GM12878 (cell line): ENCODE data around the gene HAUS7.

Experiments
- ATF3 ChIP-seq: IDR thresholded peaks from 2 replicates; pipeline ENCODE4 v1.6.1; 2011; ENCODE audit warnings: low read depth, mild to moderate bottlenecking, low read length, moderate library complexity, borderline replicate concordance; ENCODE audit errors: extremely low read depth
- POLR2A ChIP-seq: IDR thresholded peaks from 2 replicates; pipeline ENCODE4 v1.6.1; 2011; ENCODE audit warnings: low read depth, mild to moderate bottlenecking, low read length
- SIX5 ChIP-seq: IDR thresholded peaks from 2 replicates; pipeline ENCODE4 v1.6.1; 2011; ENCODE audit warnings: mild to moderate bottlenecking, low read depth, low read length, moderate library complexity; ENCODE audit not compliant: severe bottlenecking
- TAF1 ChIP-seq: IDR thresholded peaks from 2 replicates; pipeline ENCODE4 v1.6.1; 2011; ENCODE audit warnings: mild to moderate bottlenecking, low read depth, low read length, borderline replicate concordance
- TF ChIP-seq, protein P1 (sequence below): fragments of 450-650 bp; formaldehyde crosslinking; IDR thresholded peaks from 2 replicates; pipeline ENCODE4 v1.4.0; 2022; ENCODE audit warnings: mild to moderate bottlenecking, moderate library complexity
- TF ChIP-seq, protein P2 (sequence below): fragments of 450-650 bp; IDR thresholded peaks from 2 replicates; pipeline ENCODE4 v1.6.1; 2018; ENCODE audit warnings: borderline replicate concordance, mild to moderate bottlenecking; ENCODE audit not compliant: partially characterized antibody

GRCh38 chrX:153478746-153479145 lies 8.4 kb upstream of the HAUS7 start:
- TF ChIP-seq, protein P1, sequence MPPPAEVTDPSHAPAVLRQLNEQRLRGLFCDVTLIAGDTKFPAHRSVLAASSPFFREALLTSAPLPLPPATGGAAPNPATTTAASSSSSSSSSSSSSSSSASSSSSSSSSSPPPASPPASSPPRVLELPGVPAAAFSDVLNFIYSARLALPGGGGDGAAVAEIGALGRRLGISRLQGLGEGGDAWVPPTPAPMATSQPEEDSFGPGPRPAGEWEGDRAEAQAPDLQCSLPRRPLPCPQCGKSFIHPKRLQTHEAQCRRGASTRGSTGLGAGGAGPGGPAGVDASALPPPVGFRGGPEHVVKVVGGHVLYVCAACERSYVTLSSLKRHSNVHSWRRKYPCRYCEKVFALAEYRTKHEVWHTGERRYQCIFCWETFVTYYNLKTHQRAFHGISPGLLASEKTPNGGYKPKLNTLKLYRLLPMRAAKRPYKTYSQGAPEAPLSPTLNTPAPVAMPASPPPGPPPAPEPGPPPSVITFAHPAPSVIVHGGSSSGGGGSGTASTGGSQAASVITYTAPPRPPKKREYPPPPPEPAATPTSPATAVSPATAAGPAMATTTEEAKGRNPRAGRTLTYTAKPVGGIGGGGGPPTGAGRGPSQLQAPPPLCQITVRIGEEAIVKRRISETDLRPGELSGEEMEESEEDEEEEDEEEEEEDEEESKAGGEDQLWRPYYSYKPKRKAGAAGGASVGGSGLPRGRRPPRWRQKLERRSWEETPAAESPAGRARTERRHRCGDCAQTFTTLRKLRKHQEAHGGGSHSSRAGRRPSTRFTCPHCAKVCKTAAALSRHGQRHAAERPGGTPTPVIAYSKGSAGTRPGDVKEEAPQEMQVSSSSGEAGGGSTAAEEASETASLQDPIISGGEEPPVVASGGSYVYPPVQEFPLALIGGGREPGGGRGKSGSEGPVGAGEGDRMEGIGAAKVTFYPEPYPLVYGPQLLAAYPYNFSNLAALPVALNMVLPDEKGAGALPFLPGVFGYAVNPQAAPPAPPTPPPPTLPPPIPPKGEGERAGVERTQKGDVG (CRISPR knock-in tag) = no peak
- TF ChIP-seq ATF3 (no peak), POLR2A (no peak), SIX5 (no peak), TAF1 (no peak)
- TF ChIP-seq, protein P2, sequence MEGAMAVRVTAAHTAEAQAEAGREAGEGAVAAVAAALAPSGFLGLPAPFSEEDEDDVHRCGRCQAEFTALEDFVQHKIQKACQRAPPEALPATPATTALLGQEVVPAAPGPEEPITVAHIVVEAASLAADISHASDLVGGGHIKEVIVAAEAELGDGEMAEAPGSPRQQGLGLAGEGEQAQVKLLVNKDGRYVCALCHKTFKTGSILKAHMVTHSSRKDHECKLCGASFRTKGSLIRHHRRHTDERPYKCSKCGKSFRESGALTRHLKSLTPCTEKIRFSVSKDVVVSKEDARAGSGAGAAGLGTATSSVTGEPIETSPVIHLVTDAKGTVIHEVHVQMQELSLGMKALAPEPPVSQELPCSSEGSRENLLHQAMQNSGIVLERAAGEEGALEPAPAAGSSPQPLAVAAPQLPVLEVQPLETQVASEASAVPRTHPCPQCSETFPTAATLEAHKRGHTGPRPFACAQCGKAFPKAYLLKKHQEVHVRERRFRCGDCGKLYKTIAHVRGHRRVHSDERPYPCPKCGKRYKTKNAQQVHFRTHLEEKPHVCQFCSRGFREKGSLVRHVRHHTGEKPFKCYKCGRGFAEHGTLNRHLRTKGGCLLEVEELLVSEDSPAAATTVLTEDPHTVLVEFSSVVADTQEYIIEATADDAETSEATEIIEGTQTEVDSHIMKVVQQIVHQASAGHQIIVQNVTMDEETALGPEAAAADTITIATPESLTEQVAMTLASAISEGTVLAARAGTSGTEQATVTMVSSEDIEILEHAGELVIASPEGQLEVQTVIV = no peak
